Astrocyte of the cerebellum (primary cell): ENCODE measurements around the gene NTN1.
"Not testable (repeated sequence)": the region's sequence is repeated elsewhere in the genome, so short reads cannot be mapped to it uniquely, and the experiment has no call there.

ENCODE experiments used
- DNase-seq: peaks from one replicate; pipeline ENCODE4 v3.0.0-alpha.2; 2011; ENCODE audit warnings: low read depth
- H3K4me3 ChIP-seq: 2 replicates; pipeline ENCODE4 v1.5.1; 2011; ENCODE audit warnings: mild to moderate bottlenecking, low read depth, low read length, moderate library complexity
- CTCF ChIP-seq: IDR thresholded peaks from 2 replicates; pipeline ENCODE4 v1.5.1; 2012; ENCODE audit warnings: low read length, low read depth, moderate library complexity, mild to moderate bottlenecking; ENCODE audit errors: missing control alignments
- in situ Hi-C: cut with HindIII; loops from 2 replicates; pipeline ENCODE4 v1.10.0; 2017; ENCODE audit warnings: low sequenced_read_pairs

NTN1 gene

GRCh38 chr17:8985054-8985701 lies 36.1 kb upstream of the NTN1 start:
- in situ Hi-C loops: no loop called here
- TF ChIP-seq CTCF: no peak
- no peak for DNase-seq
- no peak overlapping the region for H3K4me3 ChIP-seq

GRCh38 chr17:8986295-8986694 lies 35.0 kb upstream of the NTN1 start:
- no peak for TF ChIP-seq CTCF
- in situ Hi-C loops: no loop called here

GRCh38 chr17:8988263-8988935 lies 32.9 kb upstream of the NTN1 start:
- H3K4me3 ChIP-seq, in situ Hi-C loops, DNase-seq: not testable (repeated sequence)

More at GRCh38 chr17:8986295-8986694, 35.0 kb upstream of the NTN1 start:
- no peak overlapping the region for H3K4me3 ChIP-seq
- DNase-seq: no peak

- peak; percentile 80 for TF ChIP-seq CTCF
- in situ Hi-C loops: no loop called here
- peak; percentile 44 for DNase-seq
- H3K4me3 ChIP-seq: no peak overlapping the region
Observed at GRCh38 chr17:8991514-8992285, 29.6 kb upstream of the NTN1 start.

GRCh38 chr17:8994319-8994718 lies 27.0 kb upstream of the NTN1 start:
- no peak overlapping the region for H3K4me3 ChIP-seq
- peak; percentile 94 for TF ChIP-seq CTCF
- in situ Hi-C loops: no loop called here
- DNase-seq: peak; percentile 12

- TF ChIP-seq CTCF: no peak
- H3K4me3 ChIP-seq: no peak overlapping the region
- in situ Hi-C loops: no loop called here
- no peak for DNase-seq
Observed at GRCh38 chr17:8995711-8996110, 25.6 kb upstream of the NTN1 start.
